Measurements from ENCODE around the gene TP53TG3F. TPM values are rescaled to one million over a fixed set of nuclear protein-coding genes. Genes with fewer than 3 reads are reported as not detected.

The TP53TG3F gene
- 0.08 to 0.25 TPM (median 0.17 TPM) in 5 replicates for total RNA-seq (2022; extraction: Qiagen RNA extraction)

DNA sequence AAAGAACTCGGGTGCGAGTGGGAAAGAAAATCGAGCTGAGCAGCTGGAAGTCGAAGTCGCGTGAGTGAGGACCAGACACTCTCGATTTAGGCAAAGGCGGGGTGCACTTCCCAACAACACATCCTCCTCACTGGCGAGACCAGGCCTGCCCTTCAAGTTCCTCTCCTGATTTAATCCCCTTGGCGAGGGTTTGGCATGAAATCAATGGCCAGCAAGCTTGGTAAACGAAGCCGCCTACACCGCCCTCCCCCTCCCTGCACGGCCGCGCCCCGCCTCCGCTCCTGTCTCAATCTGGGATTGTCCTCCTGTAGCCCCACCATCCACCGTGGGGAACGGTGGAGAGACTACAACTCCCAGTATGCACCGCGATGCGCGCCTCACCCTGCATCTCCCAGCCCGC, at the start of gene TP53TG3F:
Gene TP53TG3F (plus strand): TSS at position 301 of the 400 bp plus-strand sequence. CDS start 68 bp downstream, at position 369.

Other genes with a start within 250 kb of the TP53TG3F start
- not detected in 5 replicates for gene TP53TG3E, start 155.3 kb upstream of the TP53TG3F start, total RNA-seq (2022; extraction: Qiagen RNA extraction)
- gene TP53TG3B, start 98.8 kb upstream of the TP53TG3F start, total RNA-seq (2022; extraction: Qiagen RNA extraction): 0.23 to 0.71 TPM in 2 of 5 replicates, not detected in the others